Vagina (tissue), 2 donors: ENCODE results near the gene SERPINA7.

Experiments used
- POLR2A ChIP-seq, 2 donors: fragments of 450-650 bp; IDR thresholded peaks; one replicate each; pipeline ENCODE4 v1.6.1; 2017; ENCODE audit warnings: antibody characterized with exemption in 2 of 2, mild to moderate bottlenecking in 2 of 2, moderate library complexity in 2 of 2
- POLR2AphosphoS5 ChIP-seq, 2 donors: sonication (generic); formaldehyde crosslinking; IDR thresholded peaks; one replicate each; pipeline ENCODE4 v1.9.0; 2017; ENCODE audit warnings: antibody characterized with exemption in 2 of 2, mild to moderate bottlenecking in 2 of 2, low read depth in 1 of 2; ENCODE audit not compliant: insufficient read depth in 1 of 2
- TF ChIP-seq, protein P1 (sequence below), 3 experiments: fragments of 450-650 bp in 2 of 3; fragments of 200-600 bp in 1 of 3; sonication (generic) in 1 of 3; IDR thresholded peaks; one replicate each; pipeline ENCODE4 v1.5.1; 2017 to 2019; ENCODE audit warnings: antibody characterized with exemption in 3 of 3, mild to moderate bottlenecking in 2 of 3, moderate library complexity in 2 of 3

GRCh38 chrX:106038625-106039024, at the start of gene SERPINA7:
- TF ChIP-seq POLR2AphosphoS5 (IDR thresholded peaks at IDR 0.05; ENCODE audit: insufficient read depth in 1 of 2, low read depth in 1 of 2) = no peak
- TF ChIP-seq, protein P1, sequence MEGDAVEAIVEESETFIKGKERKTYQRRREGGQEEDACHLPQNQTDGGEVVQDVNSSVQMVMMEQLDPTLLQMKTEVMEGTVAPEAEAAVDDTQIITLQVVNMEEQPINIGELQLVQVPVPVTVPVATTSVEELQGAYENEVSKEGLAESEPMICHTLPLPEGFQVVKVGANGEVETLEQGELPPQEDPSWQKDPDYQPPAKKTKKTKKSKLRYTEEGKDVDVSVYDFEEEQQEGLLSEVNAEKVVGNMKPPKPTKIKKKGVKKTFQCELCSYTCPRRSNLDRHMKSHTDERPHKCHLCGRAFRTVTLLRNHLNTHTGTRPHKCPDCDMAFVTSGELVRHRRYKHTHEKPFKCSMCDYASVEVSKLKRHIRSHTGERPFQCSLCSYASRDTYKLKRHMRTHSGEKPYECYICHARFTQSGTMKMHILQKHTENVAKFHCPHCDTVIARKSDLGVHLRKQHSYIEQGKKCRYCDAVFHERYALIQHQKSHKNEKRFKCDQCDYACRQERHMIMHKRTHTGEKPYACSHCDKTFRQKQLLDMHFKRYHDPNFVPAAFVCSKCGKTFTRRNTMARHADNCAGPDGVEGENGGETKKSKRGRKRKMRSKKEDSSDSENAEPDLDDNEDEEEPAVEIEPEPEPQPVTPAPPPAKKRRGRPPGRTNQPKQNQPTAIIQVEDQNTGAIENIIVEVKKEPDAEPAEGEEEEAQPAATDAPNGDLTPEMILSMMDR (IDR thresholded peaks at IDR 0.05) = no peak
- no peak for TF ChIP-seq POLR2A (IDR thresholded peaks at IDR 0.05)
